Measurements from ENCODE around the gene PTEN.
"Not testable (repeated sequence)": the region's sequence is repeated elsewhere in the genome, so short reads cannot be mapped to it uniquely, and the experiment has no call there.

Gene PTEN

GRCh38 chr10:87873656-87874055 is 10.2 kb downstream of the PTEN start:
- no peak for DNase-seq

GRCh38 chr10:87875929-87876571 is 12.6 kb downstream of the PTEN start:
- peak; percentile 59 for DNase-seq

- DNase-seq = peak; percentile 93
These were observed 15.4 kb downstream of the PTEN start for GRCh38 chr10:87878664-87879459.

- peak; percentile 40 for DNase-seq
These were observed 16.9 kb downstream of the PTEN start for GRCh38 chr10:87880336-87880735.

GRCh38 chr10:87881373-87882059 is 18.1 kb downstream of the PTEN start:
- DNase-seq = not testable (repeated sequence)

GRCh38 chr10:87882555-87883294 is 19.3 kb downstream of the PTEN start:
- DNase-seq = no peak

- DNase-seq = no peak
These were observed 23.2 kb downstream of the PTEN start for GRCh38 chr10:87886635-87887034.

GRCh38 chr10:87887146-87887545 is 23.7 kb downstream of the PTEN start:
- DNase-seq = no peak

GRCh38 chr10:87887548-87888289 is 24.3 kb downstream of the PTEN start:
- no peak for DNase-seq

- no peak for DNase-seq
These were observed 32.0 kb downstream of the PTEN start for GRCh38 chr10:87895430-87895829.

- no peak for DNase-seq
These were observed 32.8 kb downstream of the PTEN start for GRCh38 chr10:87896216-87896615.

- not testable (repeated sequence) for DNase-seq
These were observed 34.5 kb downstream of the PTEN start for GRCh38 chr10:87897957-87898356.

GRCh38 chr10:87903396-87903795 is 40.0 kb downstream of the PTEN start:
- not testable (repeated sequence) for DNase-seq

- DNase-seq = no peak
These were observed 49.9 kb downstream of the PTEN start for GRCh38 chr10:87913156-87913921.

- no peak for DNase-seq
These were observed 52.0 kb downstream of the PTEN start for GRCh38 chr10:87915406-87915805.

- DNase-seq = no peak
These were observed 52.6 kb downstream of the PTEN start for GRCh38 chr10:87915989-87916388.

GRCh38 chr10:87916515-87916914 is 53.1 kb downstream of the PTEN start:
- no peak for DNase-seq

- DNase-seq = peak; percentile 48
These were observed 54.9 kb downstream of the PTEN start for GRCh38 chr10:87918254-87918859.

- DNase-seq = no peak
These were observed 57.1 kb downstream of the PTEN start for GRCh38 chr10:87920538-87920937.

- peak; percentile 32 for DNase-seq
These were observed 58.7 kb downstream of the PTEN start for GRCh38 chr10:87921931-87922688.

Data from OCI-M1 (cell line).